SK-N-SH treated with all-trans-retinoic acid at 6 μM for 48 hours (cell line): ENCODE results near the gene NINJ2.

ENCODE experiments used
- ATAC-seq: fragments of 200-7000 bp; cut with Tn5 transposase; 3 replicates; pipeline ENCODE4 v1.9.1; 2020; ENCODE audit warnings: mild to moderate bottlenecking, moderate library complexity
- ARNTL ChIP-seq: fragments of 450-650 bp; formaldehyde crosslinking; IDR thresholded peaks from 2 replicates; pipeline ENCODE4 v1.5.0; 2020; ENCODE audit warnings: low read depth, mild to moderate bottlenecking, moderate library complexity, borderline replicate concordance
- BACH2 ChIP-seq: fragments of 250-450 bp; sonication (Bioruptor Pico); IDR thresholded peaks from 2 replicates; pipeline ENCODE4 v1.9.0; 2021; ENCODE audit warnings: mild to moderate bottlenecking, borderline replicate concordance
- CREB5 ChIP-seq: fragments of 250-450 bp; sonication (Bioruptor Pico); IDR thresholded peaks from 2 replicates; pipeline ENCODE4 v1.5.1; 2020; ENCODE audit warnings: low read depth, mild to moderate bottlenecking, moderate library complexity
- CSDC2 ChIP-seq: fragments of 250-450 bp; sonication (Bioruptor Pico); IDR thresholded peaks from 2 replicates; pipeline ENCODE4 v1.5.0; 2020; ENCODE audit warnings: mild to moderate bottlenecking, moderate library complexity
- CSRNP3 ChIP-seq: fragments of 250-450 bp; sonication (Bioruptor Pico); IDR thresholded peaks from 2 replicates; pipeline ENCODE4 v1.5.1; 2021; ENCODE audit warnings: mild to moderate bottlenecking, moderate library complexity
- ESRRG ChIP-seq: fragments of 250-450 bp; sonication (Bioruptor Pico); IDR thresholded peaks from 2 replicates; pipeline ENCODE4 v1.6.1; 2021; ENCODE audit warnings: mild to moderate bottlenecking
- GLIS3 ChIP-seq: fragments of 250-450 bp; sonication (Bioruptor Pico); IDR thresholded peaks from 2 replicates; pipeline ENCODE4 v1.5.0; 2020; ENCODE audit warnings: mild to moderate bottlenecking, moderate library complexity
- ISL1 ChIP-seq: fragments of 250-450 bp; sonication (Bioruptor Pico); IDR thresholded peaks from 2 replicates; pipeline ENCODE4 v2.1.2; 2022; ENCODE audit warnings: mild to moderate bottlenecking, moderate library complexity
- OSR1 ChIP-seq: fragments of 250-450 bp; sonication (Bioruptor Pico); IDR thresholded peaks from 2 replicates; pipeline ENCODE4 v1.8.0; 2022; ENCODE audit warnings: moderate library complexity, mild to moderate bottlenecking, inconsistent platforms
- POU6F1 ChIP-seq: fragments of 250-450 bp; sonication (Bioruptor Pico); IDR thresholded peaks from 2 replicates; pipeline ENCODE4 v1.8.0; 2021; ENCODE audit warnings: low read depth, mild to moderate bottlenecking, moderate library complexity, borderline replicate concordance
- PPARA ChIP-seq: fragments of 250-450 bp; sonication (Bioruptor Pico); IDR thresholded peaks from 2 replicates; pipeline ENCODE4 v1.5.0; 2020; ENCODE audit warnings: mild to moderate bottlenecking, borderline replicate concordance
- RARB ChIP-seq: fragments of 250-450 bp; sonication (Bioruptor Pico); IDR thresholded peaks from 2 replicates; pipeline ENCODE4 v1.8.0; 2021; ENCODE audit warnings: mild to moderate bottlenecking, moderate library complexity
- TSHZ2 ChIP-seq: fragments of 250-450 bp; sonication (Bioruptor Pico); IDR thresholded peaks from 2 replicates; pipeline ENCODE4 v1.5.0; 2020; ENCODE audit warnings: mild to moderate bottlenecking, moderate library complexity
- ZC3H10 ChIP-seq: fragments of 250-450 bp; sonication (Bioruptor Pico); IDR thresholded peaks from 2 replicates; pipeline ENCODE4 v1.5.1; 2021; ENCODE audit warnings: mild to moderate bottlenecking, moderate library complexity
- ZFP3 ChIP-seq: fragments of 250-450 bp; sonication (Bioruptor Pico); IDR thresholded peaks from 2 replicates; pipeline ENCODE4 v1.5.0; 2020; ENCODE audit warnings: mild to moderate bottlenecking, moderate library complexity
- ZFP30 ChIP-seq: fragments of 450-650 bp; formaldehyde crosslinking; IDR thresholded peaks from 2 replicates; pipeline ENCODE4 v1.5.0; 2022; ENCODE audit warnings: mild to moderate bottlenecking, moderate library complexity
- ZNF565 ChIP-seq: fragments of 450-650 bp; formaldehyde crosslinking; conservative IDR thresholded peaks from 2 replicates; pipeline ENCODE4 v1.5.0; 2020; ENCODE audit warnings: low read depth, mild to moderate bottlenecking, moderate library complexity
- ZNF70 ChIP-seq: fragments of 450-650 bp; formaldehyde crosslinking; IDR thresholded peaks from 2 replicates; pipeline ENCODE4 v1.5.0; 2020; ENCODE audit warnings: mild to moderate bottlenecking, moderate library complexity
- ZNF8 ChIP-seq: fragments of 450-650 bp; formaldehyde crosslinking; IDR thresholded peaks from 2 replicates; pipeline ENCODE4 v1.5.0; 2020; ENCODE audit warnings: mild to moderate bottlenecking, moderate library complexity

The NINJ2 gene

GRCh38 chr12:517538-517937 lies 145.7 kb downstream of the NINJ2 start:
- TF ChIP-seq GLIS3 (CRISPR knock-in tag) (no peak), ZC3H10 (CRISPR knock-in tag) (no peak), ISL1 (CRISPR knock-in tag) (no peak), ZFP3 (CRISPR knock-in tag) (no peak), CREB5 (CRISPR knock-in tag) (no peak), BACH2 (no peak), POU6F1 (no peak), ZNF565 (no peak), TSHZ2 (CRISPR knock-in tag) (no peak), PPARA (no peak), ESRRG (no peak), ZNF8 (CRISPR knock-in tag) (no peak), RARB (CRISPR knock-in tag) (no peak), CSRNP3 (CRISPR knock-in tag) (no peak), ZNF70 (no peak), OSR1 (CRISPR knock-in tag) (no peak), ZFP30 (CRISPR knock-in tag) (no peak), CSDC2 (no peak), ARNTL (CRISPR knock-in tag) (no peak)
- no peak for ATAC-seq
